Esophagus muscularis mucosa (tissue), 4 donors: Measurements from ENCODE around the gene TGM3. TPM values are rescaled to one million over a fixed set of nuclear protein-coding genes. Genes with fewer than 3 reads are reported as not detected.
A peak's percentile ranks its signal among the peaks of the same experiment; 100 is the strongest.

Experiments
- DNase-seq: peaks from one replicate; pipeline ENCODE4 v3.0.0-alpha.2; 2017; ENCODE audit errors: extremely low spot score
- H3K27ac ChIP-seq, 4 donors: fragments of 200-600 bp; sonication (generic); replicated peaks in 1 of 4; 1 replicate in 3 of 4; 2 replicates in 1 of 4; pipeline ENCODE4 v1.5.1; 2016 to 2019; ENCODE audit warnings: mild to moderate bottlenecking in 1 of 4
- H3K27me3 ChIP-seq, 4 donors: fragments of 200-600 bp; sonication (generic); one replicate each; pipeline versions ENCODE4 v1.5.1 to v1.6.0; 2016 to 2019
- H3K36me3 ChIP-seq, 4 donors: fragments of 200-600 bp; sonication (generic); one replicate each; pipeline ENCODE4 v1.5.1; 2016 to 2019
- H3K4me1 ChIP-seq, 4 donors: fragments of 200-600 bp; sonication (generic); one replicate each; pipeline ENCODE4 v1.5.1; 2016 to 2019
- H3K4me3 ChIP-seq, 4 donors: fragments of 200-600 bp; sonication (generic); 1 replicate in 2 of 4; 2 replicates in 2 of 4; pipeline ENCODE4 v1.5.1; 2016 to 2019; ENCODE audit warnings: mild to moderate bottlenecking in 4 of 4, moderate library complexity in 1 of 4
- H3K9me3 ChIP-seq, 4 donors: fragments of 200-600 bp; sonication (generic); 1 replicate in 3 of 4; 2 replicates in 1 of 4; pipeline ENCODE4 v1.5.1; 2016 to 2019
- CTCF ChIP-seq, 3 experiments: fragments of 200-600 bp in 2 of 3; fragments of 450-650 bp in 1 of 3; sonication (generic) in 2 of 3; IDR thresholded peaks; one replicate each; pipeline ENCODE4 v1.5.1; 2017 to 2019; ENCODE audit warnings: antibody characterized with exemption in 3 of 3, mild to moderate bottlenecking in 2 of 3, moderate library complexity in 1 of 3
- EP300 ChIP-seq: sonication (generic); formaldehyde crosslinking; IDR thresholded peaks from one replicate; pipeline ENCODE4 v1.6.1; 2017; ENCODE audit warnings: antibody characterized with exemption
- POLR2A ChIP-seq: fragments of 450-650 bp; IDR thresholded peaks from one replicate; pipeline ENCODE4 v1.6.1; 2017; ENCODE audit warnings: antibody characterized with exemption, moderate library complexity, mild to moderate bottlenecking, low read depth
- POLR2AphosphoS5 ChIP-seq, 2 donors: sonication (generic); formaldehyde crosslinking; IDR thresholded peaks; one replicate each; pipeline ENCODE4 v1.6.1; 2017; ENCODE audit warnings: antibody characterized with exemption in 2 of 2
- WGBS: methylation state at CpG from one replicate; pipeline ENCODE4 v1.1.5; 2018; 5-methylcytosine and 5-hydroxymethylcytosine counted together
- intact Hi-C: fragments of 100-400 bp; cut with DNase I; formaldehyde crosslinking; loops from one replicate; pipeline ENCODE4 v1.15.1; 2023
- total RNA-seq, 4 donors: library from RNA; depleted of rRNA; stranded (reverse); fragments of >200 nt; gene quantifications; one replicate each; pipeline versions ENCODE4 v1.1.0 to v1.2.1, GENCODE V29; 2016

TGM3 gene
- total RNA-seq, 4 donors from 2014 or later, result 0.83 TPM; not detected in 3

GRCh38 chr20:2380601-2381000, 84.8 kb downstream of the TGM3 start, which contains the start of gene TGM6:
TGM6 (plus strand) TSS chr20:2380901; CDS start chr20:2380969, 68 bp downstream.
- intact Hi-C loops, result no loop called here
- WGBS, result 92% methylated on average over 10 of the region's 10 CpGs

GRCh38 chr20:2381303-2381702, 85.5 kb downstream of the TGM3 start:
- no peak for DNase-seq
- Histone ChIP-seq H3K4me1 (no peaks in the 10 kb centered on the region), H3K27me3 (peaks cover 0 to 19% (median 0%) of the 10 kb centered on the region in 4 donors), H3K4me3 (no peak overlapping the region), H3K27ac (no peak overlapping the region), H3K9me3 (no peaks in the 10 kb centered on the region), H3K36me3 (no peaks in the 10 kb centered on the region)
- WGBS, result 83% methylated on average over 5 of the region's 7 CpGs
- no peak for TF ChIP-seq POLR2A
- no peak for TF ChIP-seq EP300
- TF ChIP-seq POLR2AphosphoS5 (IDR thresholded peaks at IDR 0.05), result no peak
- TF ChIP-seq CTCF (IDR thresholded peaks at IDR 0.05), result no peak
- intact Hi-C loops, result no loop called here

More at GRCh38 chr20:2380601-2381000, 84.8 kb downstream of the TGM3 start, which contains the start of gene TGM6:
- H3K4me1 ChIP-seq, result no peaks in the 10 kb centered on the region
- TF ChIP-seq POLR2A (no peak), EP300 (no peak), CTCF (IDR thresholded peaks at IDR 0.05) (no peak), POLR2AphosphoS5 (IDR thresholded peaks at IDR 0.05) (no peak)
- DNase-seq, result no peak
- no peaks in the 10 kb centered on the region for H3K9me3 ChIP-seq
- no peak within 1 kb of the TSS for H3K27ac ChIP-seq
- no peaks in the 10 kb centered on the region for H3K36me3 ChIP-seq
- peaks cover 0 to 12% (median 0%) of the 10 kb centered on the region in 4 donors for H3K27me3 ChIP-seq
- no peak within 1 kb of the TSS for H3K4me3 ChIP-seq

- Histone ChIP-seq H3K9me3 (peaks cover 0 to 12% (median 4%) of the 10 kb centered on the region in 4 donors), H3K4me3 (no peak overlapping the region), H3K4me1 (no peaks in the 10 kb centered on the region), H3K27me3 (peaks cover 0 to 20% (median 0%) of the 10 kb centered on the region in 4 donors), H3K36me3 (no peaks in the 10 kb centered on the region), H3K27ac (no peak overlapping the region)
- 90% methylated on average over 2 of the region's 2 CpGs for WGBS
- intact Hi-C loops, result no loop called here
- peak; percentile 90 for DNase-seq
- TF ChIP-seq POLR2AphosphoS5 (IDR thresholded peaks at IDR 0.05) (no peak), CTCF (IDR thresholded peaks at IDR 0.05) (no peak), POLR2A (no peak), EP300 (no peak)
These were observed 87.0 kb downstream of the TGM3 start for GRCh38 chr20:2382833-2383232.

- 68% methylated on average over 4 of the region's 5 CpGs for WGBS
- Histone ChIP-seq H3K27ac (no peak overlapping the region), H3K4me1 (no peaks in the 10 kb centered on the region), H3K9me3 (peaks cover 0 to 25% (median 12%) of the 10 kb centered on the region in 4 donors), H3K4me3 (no peak overlapping the region), H3K27me3 (peaks cover 0 to 20% (median 0%) of the 10 kb centered on the region in 4 donors), H3K36me3 (no peaks in the 10 kb centered on the region)
- TF ChIP-seq POLR2A, result no peak
- intact Hi-C loops, result no loop called here
- no peak for DNase-seq
These were observed 89.2 kb downstream of the TGM3 start for GRCh38 chr20:2385026-2385425.

- Histone ChIP-seq H3K27me3 (peaks cover 0 to 20% (median 0%) of the 10 kb centered on the region in 4 donors), H3K27ac (no peak overlapping the region), H3K9me3 (peaks cover 0 to 25% (median 12%) of the 10 kb centered on the region in 4 donors), H3K36me3 (no peaks in the 10 kb centered on the region), H3K4me1 (no peaks in the 10 kb centered on the region), H3K4me3 (no peak overlapping the region)
- TF ChIP-seq POLR2AphosphoS5 (IDR thresholded peaks at IDR 0.05) (no peak), EP300 (no peak), CTCF (IDR thresholded peaks at IDR 0.05) (no peak), POLR2A (no peak)
- DNase-seq, result no peak
- WGBS, result 57% methylated on average over 6 of the region's 6 CpGs
- intact Hi-C loops, result no loop called here
These were observed 89.7 kb downstream of the TGM3 start for GRCh38 chr20:2385496-2385895.
